K562 (cell line): ENCODE measurements around the gene TFAP2E. TPM values are rescaled to one million over a fixed set of nuclear protein-coding genes. Genes with fewer than 3 reads are reported as not detected.

ENCODE experiments used
- ATAC-seq: fragments of 200-7000 bp; cut with Tn5 transposase; 3 replicates; pipeline ENCODE4 v1.9.1; 2020; ENCODE audit warnings: moderate library complexity
- BruUV-seq: library from RNA; stranded (reverse); fragments of 400-500 nt; replicated peaks from 2 replicates; lab custom pipeline; 2021; lab: Mats Ljungman, UMichigan
- CTCF ChIA-PET: fragments of 300-600 bp; formaldehyde crosslinking; extraction: SDS; loops from one replicate; lab custom pipeline; 2021; ENCODE audit warnings: low intra/inter-chr PET ratio; lab: Yijun Ruan, JAX
- POLR2A ChIA-PET: fragments of 300-600, 350-650 bp; sonication (Branson Sonifier 250); formaldehyde crosslinking; extraction: SDS; loops from one replicate; lab custom pipeline; 2021; ENCODE audit warnings: antibody characterized with exemption, inconsistent platforms; lab: Yijun Ruan, JAX
- DNase-seq, 4 experiments: peaks; one replicate each; pipeline versions ENCODE4 v3.0.0 to v3.0.0-alpha.2; 2011 to 2018; ENCODE audit warnings: low spot score in 3 of 4, mixed read lengths in 3 of 4; ENCODE audit errors: extremely low read depth in 1 of 4
- FAIRE-seq: peaks from 2 replicates; lab custom pipeline; 2011; peaks lifted over from hg19 to GRCh38; lab: Jason Lieb, UNC
- H2AFZ ChIP-seq: 2 replicates; pipeline ENCODE4 v1.6.0; 2011; ENCODE audit warnings: low read depth, low read length, control low read depth, inconsistent platforms
- H3K27ac ChIP-seq: fragments of 200-600 bp; 3 replicates; pipeline ENCODE4 v1.8.0; 2011; ENCODE audit warnings: low read depth, mild to moderate bottlenecking, control low read depth, inconsistent platforms, low read length, moderate library complexity, mixed read lengths; ENCODE audit errors: extremely low read depth
- H3K27me3 ChIP-seq, 2 experiments: fragments of 300-600 bp in 1 of 2; 2 replicates in 1 of 2; 3 replicates in 1 of 2; pipeline versions ENCODE4 v1.6.0 to v1.8.0; 2011; ENCODE audit warnings: inconsistent platforms in 2 of 2, low read length in 2 of 2, mild to moderate bottlenecking in 1 of 2, mixed read lengths in 1 of 2, moderate library complexity in 1 of 2; ENCODE audit not compliant: control insufficient read depth in 2 of 2, insufficient read depth in 2 of 2
- H3K36me3 ChIP-seq: fragments of 300-600 bp; 3 replicates; pipeline ENCODE4 v1.8.0; 2011; ENCODE audit warnings: mild to moderate bottlenecking, low read length, inconsistent platforms; ENCODE audit not compliant: control insufficient read depth, insufficient read depth
- H3K4me1 ChIP-seq, 2 experiments: fragments of 200-600 bp in 1 of 2; replicated peaks in 1 of 2; 2 replicates in 1 of 2; 3 replicates in 1 of 2; pipeline versions ENCODE4 v1.5.1 to v1.8.0; 2011; ENCODE audit warnings: inconsistent platforms in 2 of 2, low read length in 2 of 2, mild to moderate bottlenecking in 1 of 2, mixed read lengths in 1 of 2, moderate library complexity in 1 of 2; ENCODE audit not compliant: control insufficient read depth in 2 of 2, insufficient read depth in 2 of 2
- H3K4me2 ChIP-seq: 2 replicates; pipeline ENCODE4 v1.6.1; 2011; ENCODE audit warnings: low read length, control low read depth, inconsistent platforms, mixed read lengths; ENCODE audit not compliant: insufficient read depth
- H3K4me3 ChIP-seq: fragments of 200-600 bp; sonication (generic), shearing (Covaris generic); 2 replicates; pipeline ENCODE4 v1.5.1; 2016; ENCODE audit warnings: control low read depth, inconsistent platforms
- H3K79me2 ChIP-seq: fragments of 200-600 bp; 3 replicates; pipeline ENCODE4 v1.8.0; 2011; ENCODE audit warnings: low read length, inconsistent platforms; ENCODE audit not compliant: control insufficient read depth, insufficient read depth
- H3K9ac ChIP-seq, 2 experiments: 2 replicates each; pipeline versions ENCODE4 v1.6.0 to v1.6.1; 2011; ENCODE audit warnings: low read depth in 2 of 2, low read length in 2 of 2, control low read depth in 1 of 2, inconsistent platforms in 1 of 2, mild to moderate bottlenecking in 1 of 2, mixed read lengths in 1 of 2; ENCODE audit not compliant: insufficient read depth in 1 of 2
- H3K9me1 ChIP-seq: one replicate; pipeline ENCODE4 v1.6.0; 2011; ENCODE audit warnings: inconsistent platforms, mild to moderate bottlenecking, low read length, moderate library complexity; ENCODE audit not compliant: control insufficient read depth, insufficient read depth
- H3K9me3 ChIP-seq: replicated peaks from 2 replicates; pipeline ENCODE4 v1.5.1; 2011; ENCODE audit warnings: low read depth, low read length, inconsistent platforms; ENCODE audit not compliant: control insufficient read depth, insufficient read depth
- H4K20me1 ChIP-seq: replicated peaks from 2 replicates; pipeline ENCODE4 v1.6.1; 2011; ENCODE audit warnings: low read length, inconsistent platforms, mixed read lengths; ENCODE audit not compliant: control insufficient read depth, insufficient read depth
- FIP1L1 ChIP-seq: fragments of 200-400 bp; formaldehyde crosslinking; IDR thresholded peaks from 2 replicates; pipeline ENCODE4 v1.6.1; 2018; ENCODE audit warnings: mild to moderate bottlenecking, low read depth, low read length; ENCODE audit not compliant: poor library complexity, severe bottlenecking
- KLF1 ChIP-seq: fragments of 450-650 bp; IDR thresholded peaks from 2 replicates; pipeline ENCODE4 v1.6.1; 2016; ENCODE audit warnings: missing genetic modification characterization, missing compliant biosample characterization
- KLF6 ChIP-seq: fragments of 250-450 bp; sonication (Bioruptor Pico); IDR thresholded peaks from 2 replicates; pipeline ENCODE4 v1.4.0; 2020; ENCODE audit warnings: mild to moderate bottlenecking, moderate library complexity, borderline replicate concordance
- NBN ChIP-seq: fragments of 450-650 bp; IDR thresholded peaks from 2 replicates; pipeline ENCODE4 v1.6.1; 2016; ENCODE audit warnings: low read depth, mild to moderate bottlenecking
- NCOA4 ChIP-seq: fragments of 450-650 bp; IDR thresholded peaks from 2 replicates; pipeline ENCODE4 v1.6.1; 2018; ENCODE audit warnings: mild to moderate bottlenecking; ENCODE audit not compliant: partially characterized antibody
- NKRF ChIP-seq: fragments of 450-650 bp; IDR thresholded peaks from 2 replicates; pipeline ENCODE4 v1.6.1; 2016; ENCODE audit warnings: borderline replicate concordance
- PCBP1 ChIP-seq: fragments of 200-400 bp; formaldehyde crosslinking; IDR thresholded peaks from 2 replicates; pipeline ENCODE4 v1.6.1; 2018; ENCODE audit warnings: mild to moderate bottlenecking, low read depth, low read length; ENCODE audit not compliant: poor library complexity, severe bottlenecking
- SIN3A ChIP-seq, 2 experiments: fragments of 150-350 bp in 1 of 2; IDR thresholded peaks; 2 replicates each; pipeline ENCODE4 v1.6.1; 2011 to 2016; ENCODE audit warnings: borderline replicate concordance in 2 of 2, low read depth in 2 of 2, low read length in 2 of 2, mild to moderate bottlenecking in 2 of 2, moderate library complexity in 2 of 2; ENCODE audit not compliant: control insufficient read depth in 1 of 2
- SMARCC2 ChIP-seq: fragments of 450-650 bp; IDR thresholded peaks from 2 replicates; pipeline ENCODE4 v1.6.1; 2017; ENCODE audit warnings: antibody characterized with exemption, moderate library complexity, mild to moderate bottlenecking, low read depth
- SMARCE1 ChIP-seq: fragments of 450-650 bp; IDR thresholded peaks from 2 replicates; pipeline ENCODE4 v1.7.1; 2016; ENCODE audit warnings: mild to moderate bottlenecking
- SNRNP70 ChIP-seq: fragments of 200-400 bp; formaldehyde crosslinking; optimal IDR thresholded peaks from 2 replicates; pipeline ENCODE3; 2017; ENCODE audit warnings: low read depth, low read length
- ZNF232 ChIP-seq: sonication (generic); formaldehyde crosslinking; IDR thresholded peaks from 2 replicates; pipeline ENCODE4 v1.8.0; 2022; ENCODE audit warnings: mild to moderate bottlenecking, missing genetic modification reagents
- ZZZ3 ChIP-seq: fragments of 450-650 bp; IDR thresholded peaks from 2 replicates; pipeline ENCODE4 v1.6.1; 2016; ENCODE audit warnings: antibody characterized with exemption, mild to moderate bottlenecking, moderate library complexity
- WGBS: fragments of 100-300 bp; shearing (Covaris generic); methylation state at CpG from one replicate; pipeline ENCODE4 v1.1.6; 2016; ENCODE audit warnings: low coverage, mixed read lengths; ENCODE audit not compliant: insufficient coverage; ENCODE audit errors: missing lambda C conversion rate; 5-methylcytosine and 5-hydroxymethylcytosine counted together
- in situ Hi-C: fragments of 300-500 bp; cut with MboI; formaldehyde crosslinking; loops from 4 replicates; pipeline ENCODE4 v1.15.0; 2018; ENCODE audit warnings: inconsistent platforms, mixed read lengths
- intact Hi-C: fragments of 100-400 bp; cut with micrococcal nuclease; formaldehyde crosslinking; loops from 2 replicates; pipeline ENCODE4 v1.14.2; 2022
- polyA plus RNA-seq, 8 experiments: library from polyadenylated mRNA; depleted of rRNA in 4 of 8; stranded (reverse) in 5 of 8; unstranded in 3 of 8; fragments of >200 nt; fragmentation: Nextera tagmentation in 2 of 8; fragmentation: Illumina TruSeq in 1 of 8; extraction: Ambion mirVana in 2 of 8; extraction: Trizol in 1 of 8; gene quantifications; 2 replicates each; pipeline versions ENCODE4 v1.2.1 to v1.2.3, GENCODE V29; 2011 to 2014; ENCODE audit warnings: inconsistent platforms in 1 of 8, missing spikeins in 1 of 8
- total RNA-seq, 7 experiments: library from RNA; depleted of rRNA in 6 of 7; stranded (reverse); fragments of >200 nt in 6 of 7; fragmentation: Illumina TruSeq in 2 of 7; extraction: Trizol in 2 of 7; gene quantifications; 2 replicates each; pipeline versions ENCODE4 v1.2.1 to v1.2.3, GENCODE V29; 2011 to 2021; ENCODE audit warnings: low replicate concordance in 1 of 7
- TF ChIP-seq, protein P1 (sequence below): IDR thresholded peaks from 2 replicates; pipeline ENCODE4 v1.6.1; 2011; ENCODE audit not compliant: insufficient read length; ENCODE audit errors: extremely low read depth
- TF ChIP-seq, protein P2 (sequence below): sonication (generic); formaldehyde crosslinking; IDR thresholded peaks from 2 replicates; pipeline ENCODE4 v1.8.1; 2023; ENCODE audit warnings: missing genetic modification reagents, mild to moderate bottlenecking, borderline replicate concordance

Gene TFAP2E
- total and polyA plus RNA-seq, 9 of the 15 experiments (the other 6 are each of a cell fraction or from before 2014, with no cell fraction given): 0.03 to 0.11 (median 0.07) TPM; not detected in 4

DNA sequence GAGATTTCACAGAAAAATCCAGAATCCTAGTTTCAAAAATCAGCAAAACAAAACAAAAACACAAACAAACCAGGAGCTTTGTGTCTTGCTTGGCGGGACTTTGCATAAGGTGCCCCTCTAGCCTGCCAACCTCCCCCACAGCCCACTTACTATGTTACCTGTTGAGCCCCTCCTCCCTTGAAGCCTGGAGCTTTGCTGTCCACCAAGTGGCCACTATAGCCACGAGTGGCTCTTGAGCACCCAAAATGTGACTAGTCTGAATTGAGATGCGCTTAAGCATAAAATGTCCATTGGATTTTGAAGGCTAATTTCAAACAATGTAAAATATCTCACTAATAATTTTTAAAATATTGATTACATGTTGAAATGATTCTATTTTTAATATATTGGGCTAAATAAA, 12.2 kb downstream of the TFAP2E start:
- 38% methylated on average over 3 of the region's 3 CpGs for WGBS
- in situ Hi-C loops: no loop called here

More for the DNA sequence above, 12.2 kb downstream of the TFAP2E start:
- no peak overlapping the region for H3K9ac ChIP-seq
- POLR2A ChIA-PET: interaction anchor here (0.6 to 2.0 kb wide), 8 partner anchors 8 to 167 kb away, joined by 3 to 7 read pairs (median 4); no protein-coding TSS in a partner anchor
- H3K27ac ChIP-seq: no peak overlapping the region
- no peaks in the 10 kb centered on the region for H3K27me3 ChIP-seq
- no peak overlapping the region for H3K4me2 ChIP-seq
- H4K20me1 ChIP-seq: no peaks in the 10 kb centered on the region
- no peaks in the 10 kb centered on the region for H3K9me3 ChIP-seq
- no peaks in the 10 kb centered on the region for H3K79me2 ChIP-seq
- peaks cover 0 to 5% of the 10 kb centered on the region in 2 experiments; a peak in 2 of 5 replicates for H3K4me1 ChIP-seq
- intact Hi-C loops: no loop called here
- CTCF ChIA-PET: no interaction called here
- no TSS peak for BruUV-seq
- H3K36me3 ChIP-seq: no peaks in the 10 kb centered on the region
- DNase-seq (no peak), ATAC-seq (no peak)
- TF ChIP-seq KLF1 (no peak), SNRNP70 (no peak), ZZZ3 (no peak), NCOA4 (no peak), KLF6 (CRISPR knock-in tag) (no peak), SMARCC2 (no peak), SIN3A (IDR thresholded peaks at IDR 0.05; ENCODE audit: borderline replicate concordance in 2 of 2, control insufficient read depth in 1 of 2, low read depth in 2 of 2, low read length in 2 of 2) (no peak), ZNF232 (no peak), SMARCE1 (no peak), FIP1L1 (no peak), NBN (no peak), PCBP1 (no peak), NKRF (no peak)
- TF ChIP-seq, protein P1, sequence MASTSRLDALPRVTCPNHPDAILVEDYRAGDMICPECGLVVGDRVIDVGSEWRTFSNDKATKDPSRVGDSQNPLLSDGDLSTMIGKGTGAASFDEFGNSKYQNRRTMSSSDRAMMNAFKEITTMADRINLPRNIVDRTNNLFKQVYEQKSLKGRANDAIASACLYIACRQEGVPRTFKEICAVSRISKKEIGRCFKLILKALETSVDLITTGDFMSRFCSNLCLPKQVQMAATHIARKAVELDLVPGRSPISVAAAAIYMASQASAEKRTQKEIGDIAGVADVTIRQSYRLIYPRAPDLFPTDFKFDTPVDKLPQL: no peak
- TF ChIP-seq, protein P2, sequence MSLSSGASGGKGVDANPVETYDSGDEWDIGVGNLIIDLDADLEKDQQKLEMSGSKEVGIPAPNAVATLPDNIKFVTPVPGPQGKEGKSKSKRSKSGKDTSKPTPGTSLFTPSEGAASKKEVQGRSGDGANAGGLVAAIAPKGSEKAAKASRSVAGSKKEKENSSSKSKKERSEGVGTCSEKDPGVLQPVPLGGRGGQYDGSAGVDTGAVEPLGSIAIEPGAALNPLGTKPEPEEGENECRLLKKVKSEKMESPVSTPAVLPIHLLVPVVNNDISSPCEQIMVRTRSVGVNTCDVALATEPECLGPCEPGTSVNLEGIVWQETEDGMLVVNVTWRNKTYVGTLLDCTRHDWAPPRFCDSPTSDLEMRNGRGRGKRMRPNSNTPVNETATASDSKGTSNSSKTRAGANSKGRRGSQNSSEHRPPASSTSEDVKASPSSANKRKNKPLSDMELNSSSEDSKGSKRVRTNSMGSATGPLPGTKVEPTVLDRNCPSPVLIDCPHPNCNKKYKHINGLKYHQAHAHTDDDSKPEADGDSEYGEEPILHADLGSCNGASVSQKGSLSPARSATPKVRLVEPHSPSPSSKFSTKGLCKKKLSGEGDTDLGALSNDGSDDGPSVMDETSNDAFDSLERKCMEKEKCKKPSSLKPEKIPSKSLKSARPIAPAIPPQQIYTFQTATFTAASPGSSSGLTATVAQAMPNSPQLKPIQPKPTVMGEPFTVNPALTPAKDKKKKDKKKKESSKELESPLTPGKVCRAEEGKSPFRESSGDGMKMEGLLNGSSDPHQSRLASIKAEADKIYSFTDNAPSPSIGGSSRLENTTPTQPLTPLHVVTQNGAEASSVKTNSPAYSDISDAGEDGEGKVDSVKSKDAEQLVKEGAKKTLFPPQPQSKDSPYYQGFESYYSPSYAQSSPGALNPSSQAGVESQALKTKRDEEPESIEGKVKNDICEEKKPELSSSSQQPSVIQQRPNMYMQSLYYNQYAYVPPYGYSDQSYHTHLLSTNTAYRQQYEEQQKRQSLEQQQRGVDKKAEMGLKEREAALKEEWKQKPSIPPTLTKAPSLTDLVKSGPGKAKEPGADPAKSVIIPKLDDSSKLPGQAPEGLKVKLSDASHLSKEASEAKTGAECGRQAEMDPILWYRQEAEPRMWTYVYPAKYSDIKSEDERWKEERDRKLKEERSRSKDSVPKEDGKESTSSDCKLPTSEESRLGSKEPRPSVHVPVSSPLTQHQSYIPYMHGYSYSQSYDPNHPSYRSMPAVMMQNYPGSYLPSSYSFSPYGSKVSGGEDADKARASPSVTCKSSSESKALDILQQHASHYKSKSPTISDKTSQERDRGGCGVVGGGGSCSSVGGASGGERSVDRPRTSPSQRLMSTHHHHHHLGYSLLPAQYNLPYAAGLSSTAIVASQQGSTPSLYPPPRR (CRISPR knock-in tag): no peak
- TF ChIP-seq, all 486 proteins: peak for 0
- no peaks in the 10 kb centered on the region for H3K9me1 ChIP-seq
- FAIRE-seq: no peak
- no peak overlapping the region for H2AFZ ChIP-seq
- H3K4me3 ChIP-seq: no peak overlapping the region
